HG03039 (cell line): Measurements from ENCODE around the gene SPINT3.

Source experiments
- ATAC-seq: cut with Tn5 transposase; IDR thresholded peaks from one replicate; pipeline ENCODE4 v1.9.1; 2021; ENCODE audit warnings: mild to moderate bottlenecking, moderate library complexity; ENCODE audit not compliant: unreplicated experiment

The SPINT3 gene, protein sequence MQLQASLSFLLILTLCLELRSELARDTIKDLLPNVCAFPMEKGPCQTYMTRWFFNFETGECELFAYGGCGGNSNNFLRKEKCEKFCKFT

DNA sequence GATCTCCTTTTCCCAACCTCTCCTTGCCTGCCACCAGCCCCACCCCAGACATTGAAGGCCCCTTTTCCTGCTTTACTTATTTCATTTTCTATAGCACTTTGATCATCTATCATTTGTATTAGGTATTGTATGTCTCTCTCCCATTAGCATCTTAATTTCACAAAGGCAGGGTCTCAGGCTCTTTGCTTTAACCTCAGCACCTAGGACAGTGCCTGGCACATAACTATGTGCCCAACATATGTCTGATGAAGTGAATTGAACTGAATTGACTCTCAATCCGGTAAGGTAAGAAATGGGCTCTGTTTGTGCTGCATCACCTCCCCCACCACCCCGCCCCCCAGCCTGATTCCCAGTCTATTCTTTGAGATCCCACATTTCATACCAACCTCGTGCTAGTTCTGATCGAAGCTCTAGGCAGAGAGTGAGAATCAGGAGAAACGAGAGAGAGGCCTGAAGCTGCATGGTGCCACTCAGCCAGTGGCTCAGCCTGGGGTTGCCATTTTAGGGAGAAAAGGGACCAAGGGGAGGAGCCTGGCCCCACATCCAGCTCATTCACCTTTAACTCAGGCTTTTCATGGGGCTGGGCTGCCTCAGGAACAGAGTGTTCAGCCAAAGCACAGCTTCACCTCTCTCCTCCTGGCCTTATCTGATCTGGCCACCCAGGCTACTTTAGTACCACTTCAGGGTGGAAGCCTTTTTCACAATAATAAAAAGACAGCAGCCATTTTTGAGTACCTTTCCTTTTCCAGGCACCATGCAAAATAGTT, at the start of gene SPINT3:
Gene SPINT3, minus strand, starts transcription at position 476 of the 767 bp plus-strand sequence. Its CDS starts 14 bp downstream, at position 462.
- no peak for ATAC-seq

DNA sequence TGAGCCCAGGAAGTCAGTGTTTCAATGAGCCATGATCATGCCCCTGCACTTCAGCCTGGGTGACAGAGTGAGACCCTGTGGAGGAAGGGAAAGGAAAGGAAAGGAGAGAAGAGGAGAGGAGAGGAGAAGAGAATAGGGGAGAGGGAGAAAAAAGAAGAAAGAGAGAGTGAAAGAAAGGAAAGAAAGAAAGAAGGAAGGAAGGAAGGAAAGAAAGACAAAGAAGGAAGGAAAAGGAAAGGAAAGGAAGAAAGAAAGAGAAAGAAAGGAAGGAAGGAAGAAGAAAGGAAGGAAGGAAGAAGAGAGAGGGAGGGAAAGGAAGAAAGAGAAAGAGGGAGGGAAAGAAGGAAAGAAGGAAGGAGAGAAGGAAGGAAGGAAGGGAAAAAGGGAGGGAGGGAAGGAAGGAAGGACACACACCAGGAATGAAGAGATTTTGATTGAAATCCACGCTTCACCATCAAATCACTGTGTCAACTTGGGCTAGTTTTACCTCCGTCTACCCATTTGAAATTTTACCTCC, 49.4 kb upstream of the SPINT3 start:
- ATAC-seq, result no peak

DNA sequence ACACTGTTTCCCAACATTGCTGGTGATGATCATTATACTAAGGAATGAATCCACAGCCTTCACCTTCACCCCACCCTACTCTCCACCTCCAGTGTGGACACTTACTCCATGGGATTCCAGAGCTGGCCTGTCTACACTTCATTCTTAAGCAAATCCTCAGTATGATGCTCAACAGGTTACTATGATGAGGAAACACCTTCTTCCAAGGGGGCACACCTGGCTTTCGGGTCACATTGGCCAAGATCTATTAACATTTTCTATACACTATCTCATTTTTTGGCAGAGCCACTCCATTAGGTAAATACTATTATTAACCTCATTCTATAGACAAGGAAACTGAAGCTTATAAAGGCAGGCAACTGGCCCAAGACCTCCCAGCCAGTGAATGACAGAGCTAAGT, 39.8 kb upstream of the SPINT3 start:
- no peak for ATAC-seq

DNA sequence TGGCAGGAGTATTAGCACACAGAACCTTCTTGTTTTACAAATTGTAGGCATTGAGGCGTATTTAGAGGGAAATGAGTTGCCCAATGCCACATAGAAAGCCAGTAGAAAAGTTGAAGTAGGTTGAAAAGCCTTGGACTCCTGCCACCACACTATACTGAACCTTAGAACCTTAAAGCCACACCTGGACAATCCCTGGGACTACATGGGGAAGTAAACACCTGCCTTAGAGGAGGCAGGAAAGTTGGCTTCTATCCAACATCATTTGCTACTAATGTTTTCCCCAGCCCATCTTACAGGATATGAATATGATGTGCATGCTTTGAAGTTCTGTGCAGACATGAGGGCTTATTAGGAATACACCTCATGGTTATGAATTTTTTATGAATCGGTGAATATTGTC, 37.0 kb upstream of the SPINT3 start:
- ATAC-seq, result no peak

DNA sequence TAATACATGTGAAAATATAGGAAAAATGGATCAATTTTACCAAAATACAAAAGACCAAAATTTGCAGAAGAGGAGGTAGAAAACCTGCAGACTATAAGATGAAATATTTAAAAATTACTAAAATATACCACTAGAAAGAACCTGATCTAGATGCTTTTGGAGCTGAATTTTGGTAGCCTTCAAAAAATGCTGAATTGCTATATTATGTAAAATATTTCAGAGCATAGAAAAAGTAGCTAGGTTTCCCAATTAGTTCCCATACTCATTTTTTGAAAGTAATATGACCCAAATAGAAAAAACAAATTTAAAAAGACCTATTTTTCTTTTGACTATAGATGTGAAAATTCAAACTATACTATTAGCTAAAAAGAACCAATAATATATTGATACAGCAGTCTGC, 35.3 kb upstream of the SPINT3 start:
- no peak for ATAC-seq

DNA sequence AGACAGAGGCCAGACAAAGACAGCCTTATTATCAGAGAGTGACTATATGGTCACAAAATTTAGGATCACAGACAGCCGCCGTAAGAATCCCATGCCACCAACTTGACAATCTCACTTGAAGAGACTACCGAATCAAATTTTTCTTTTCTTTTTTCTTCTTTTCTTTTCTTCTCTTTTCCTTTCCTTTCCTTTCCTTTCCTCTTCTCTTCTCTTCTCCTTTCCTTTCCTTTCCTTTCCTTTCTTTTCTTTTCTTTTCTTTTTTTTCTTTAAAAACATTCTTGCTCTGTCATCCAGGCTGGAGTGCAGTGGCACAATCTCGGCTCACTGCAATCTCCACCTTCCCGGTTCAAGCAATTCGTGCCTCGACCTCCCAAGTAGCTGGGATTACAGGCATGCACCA, 33.0 kb upstream of the SPINT3 start:
- ATAC-seq, result no peak

DNA sequence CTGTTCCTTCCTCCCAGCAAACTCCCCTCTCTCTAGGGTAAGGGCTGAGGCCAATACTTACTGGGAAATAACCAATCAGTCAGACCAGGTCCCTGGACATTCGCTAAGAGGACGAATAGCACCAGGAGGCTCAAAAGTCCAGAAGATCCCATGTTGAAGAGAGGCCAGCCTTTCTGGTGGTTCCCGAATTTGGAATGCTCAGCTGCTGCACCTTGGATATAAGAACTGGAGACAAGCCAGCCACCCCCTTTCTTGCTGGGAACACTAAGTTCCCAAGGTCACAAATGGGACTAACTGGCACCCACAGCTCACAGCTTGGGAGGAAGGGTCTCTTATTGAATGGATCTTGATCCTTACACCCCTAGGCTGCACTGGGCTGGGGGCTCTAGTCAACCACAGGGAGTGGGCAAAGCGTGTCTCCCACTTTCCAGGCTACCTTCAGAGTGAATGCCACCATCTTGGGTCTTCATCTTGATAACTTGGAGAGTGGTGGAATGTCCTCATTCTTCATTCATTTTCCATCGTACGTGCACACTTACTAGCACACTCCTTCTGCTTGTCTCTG, 31.9 kb upstream of the SPINT3 start, which contains the start of gene EPPIN:
Gene EPPIN, minus strand, starts transcription at position 196 of the 565 bp plus-strand sequence. Its CDS starts 44 bp downstream, at position 152.
- no peak for ATAC-seq

DNA sequence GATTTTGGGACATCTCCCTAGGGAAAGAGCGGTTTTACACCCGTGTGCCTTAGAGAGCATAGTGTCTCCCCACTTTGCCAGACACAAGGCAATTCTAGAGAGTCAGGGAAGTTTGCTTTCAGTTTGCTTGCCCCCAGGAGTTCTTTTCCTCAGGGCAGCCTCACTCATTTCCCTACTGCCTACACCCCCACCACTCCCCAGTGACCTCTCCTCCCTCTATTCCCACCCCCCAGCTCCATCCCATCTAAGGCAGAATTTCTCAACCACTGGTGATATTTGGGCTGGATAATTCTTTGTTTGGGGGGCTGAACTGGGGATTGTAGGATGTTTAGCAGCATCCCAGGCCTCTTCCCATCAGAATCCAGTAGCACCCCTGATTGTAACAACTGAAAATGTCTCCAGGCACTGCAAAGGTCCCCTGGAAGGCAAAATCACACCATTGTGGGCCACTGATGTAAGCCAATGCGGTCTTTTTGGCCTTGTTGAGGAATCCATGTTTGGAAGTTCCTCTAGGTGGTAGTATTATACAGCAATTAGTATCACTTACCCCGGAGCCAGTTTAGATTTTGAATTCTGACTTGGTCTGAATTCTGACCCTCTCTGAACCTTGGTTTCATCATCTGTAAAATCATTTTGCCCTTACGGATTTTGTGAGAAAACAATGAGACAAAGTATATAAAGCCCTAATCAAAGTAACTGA, 30.5 kb upstream of the SPINT3 start:
- no peak for ATAC-seq

DNA sequence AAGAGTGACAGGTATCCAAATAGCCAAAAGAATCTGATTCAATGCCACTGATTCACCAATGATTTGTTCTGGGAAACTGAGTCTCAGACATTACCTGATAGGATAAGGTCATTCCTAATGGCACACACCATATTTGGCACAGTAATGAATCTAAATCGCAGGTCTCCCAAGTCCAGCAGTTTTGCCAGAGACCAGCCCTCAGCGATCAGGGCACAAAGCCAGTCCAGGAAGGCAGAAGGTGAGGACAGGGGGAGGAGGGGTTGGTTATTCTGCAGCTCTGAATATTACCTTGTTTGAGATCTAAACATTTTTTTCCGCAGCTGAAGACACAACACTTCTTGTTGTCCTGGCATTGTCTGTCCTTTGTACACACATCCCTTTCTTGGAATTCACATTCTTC, 29.9 kb upstream of the SPINT3 start:
- ATAC-seq, result no peak

DNA sequence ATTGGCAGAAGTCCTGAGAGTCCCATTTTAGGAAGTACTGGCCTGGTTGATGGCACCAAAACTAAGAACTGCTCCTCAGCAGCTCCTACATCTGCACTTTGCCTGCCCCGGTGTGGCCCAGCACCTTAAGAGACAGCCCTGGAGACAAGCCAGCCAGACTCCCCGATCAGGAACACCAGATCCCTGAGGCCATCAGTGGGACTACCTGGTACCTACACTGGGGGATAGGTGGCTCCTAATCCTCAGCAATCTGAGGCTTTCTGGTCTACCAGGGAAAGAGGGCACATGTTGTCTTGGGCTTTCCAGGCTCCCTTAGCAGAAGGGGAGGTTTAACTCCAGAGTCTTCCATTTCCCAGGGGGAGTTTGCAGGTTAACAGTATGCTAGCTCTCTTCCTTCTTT, 24.0 kb upstream of the SPINT3 start, which contains the start of gene WFDC6:
Gene WFDC6, minus strand, starts transcription at position 101 of the 400 bp plus-strand sequence. Its CDS starts 75 bp downstream, at position 26.
- no peak for ATAC-seq

DNA sequence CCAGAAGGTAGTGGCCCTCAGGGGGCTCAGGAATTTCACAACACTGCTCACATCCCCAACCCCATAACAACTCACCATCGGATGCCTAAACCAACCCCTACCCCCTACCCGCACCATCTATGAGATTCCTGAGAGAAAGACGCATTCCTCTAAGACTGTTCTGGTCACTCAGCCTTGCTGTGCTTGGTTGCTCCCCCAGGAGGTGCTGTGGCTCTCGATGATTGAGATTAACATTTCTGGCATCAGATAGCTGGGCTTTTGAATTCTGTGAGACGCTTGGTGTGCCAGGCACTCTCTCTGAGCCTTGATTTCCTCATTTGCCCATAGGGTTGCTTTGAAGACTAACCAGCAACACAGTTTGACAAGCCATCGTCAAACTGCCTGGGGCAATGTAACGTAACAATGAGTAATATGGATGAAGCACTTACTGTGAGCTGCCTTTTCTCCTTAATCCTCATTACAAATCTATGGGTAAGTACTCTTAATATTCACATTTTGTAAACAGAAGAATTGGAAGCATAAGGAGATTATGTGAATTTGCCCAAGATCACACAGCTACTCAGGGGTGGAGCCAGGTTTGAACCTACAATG, 22.9 kb upstream of the SPINT3 start:
- ATAC-seq, result no peak

DNA sequence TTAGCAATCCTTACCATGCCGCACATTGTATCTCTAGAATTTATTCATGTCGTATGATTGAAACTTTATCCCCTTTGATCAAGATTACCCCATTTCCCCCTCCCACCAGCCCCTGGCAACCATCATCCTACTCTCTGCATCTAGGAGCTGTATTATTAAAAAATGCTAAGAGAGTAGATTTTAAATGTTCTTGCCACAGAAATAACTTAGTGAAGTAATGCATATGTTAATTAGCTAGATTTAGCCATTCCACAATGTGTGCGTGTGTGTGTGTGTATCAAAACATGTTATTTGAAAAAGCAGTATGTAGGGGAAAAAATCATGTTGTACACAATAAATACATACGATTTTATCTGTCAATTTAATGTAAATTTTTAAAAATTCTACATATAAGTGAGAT, 11.9 kb upstream of the SPINT3 start:
- ATAC-seq, result no peak

DNA sequence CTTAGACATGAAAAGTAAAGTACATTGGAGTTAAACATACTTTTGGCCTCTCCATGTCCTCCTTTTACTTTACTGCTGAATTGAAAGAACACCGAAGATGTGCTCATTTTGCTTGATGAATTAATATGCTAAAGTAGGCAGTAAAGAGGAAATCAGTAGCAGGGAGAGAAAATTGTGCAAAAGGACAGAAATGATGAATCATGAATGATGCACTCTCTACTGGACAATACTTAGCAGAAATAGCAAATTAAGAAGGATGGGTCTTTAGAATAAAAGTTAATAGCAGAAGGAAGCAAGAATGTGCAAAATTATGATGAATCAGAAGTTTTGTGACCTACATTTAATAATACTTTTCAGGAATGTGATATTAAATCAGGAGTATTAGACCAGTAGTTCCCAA, 8.4 kb upstream of the SPINT3 start:
- no peak for ATAC-seq

DNA sequence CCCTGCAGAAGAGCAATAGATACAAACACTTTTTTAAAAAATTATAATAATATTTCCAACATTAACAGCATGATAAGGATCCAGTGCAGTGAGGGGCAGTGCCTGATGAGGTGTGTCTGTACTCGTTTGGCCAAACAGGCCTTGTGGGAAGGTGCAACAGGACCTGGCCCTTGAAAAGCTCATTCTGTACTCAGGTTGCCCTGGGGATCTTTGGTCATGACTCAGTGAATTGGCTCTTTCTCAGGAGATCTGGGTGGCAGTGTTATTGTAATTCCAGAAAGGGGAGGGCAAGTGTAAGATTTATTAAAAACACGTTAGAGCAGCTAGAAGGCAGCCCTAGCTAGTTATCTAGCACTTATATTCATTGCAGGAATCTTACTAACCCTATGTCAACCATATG, 2.9 kb upstream of the SPINT3 start:
- no peak for ATAC-seq

DNA sequence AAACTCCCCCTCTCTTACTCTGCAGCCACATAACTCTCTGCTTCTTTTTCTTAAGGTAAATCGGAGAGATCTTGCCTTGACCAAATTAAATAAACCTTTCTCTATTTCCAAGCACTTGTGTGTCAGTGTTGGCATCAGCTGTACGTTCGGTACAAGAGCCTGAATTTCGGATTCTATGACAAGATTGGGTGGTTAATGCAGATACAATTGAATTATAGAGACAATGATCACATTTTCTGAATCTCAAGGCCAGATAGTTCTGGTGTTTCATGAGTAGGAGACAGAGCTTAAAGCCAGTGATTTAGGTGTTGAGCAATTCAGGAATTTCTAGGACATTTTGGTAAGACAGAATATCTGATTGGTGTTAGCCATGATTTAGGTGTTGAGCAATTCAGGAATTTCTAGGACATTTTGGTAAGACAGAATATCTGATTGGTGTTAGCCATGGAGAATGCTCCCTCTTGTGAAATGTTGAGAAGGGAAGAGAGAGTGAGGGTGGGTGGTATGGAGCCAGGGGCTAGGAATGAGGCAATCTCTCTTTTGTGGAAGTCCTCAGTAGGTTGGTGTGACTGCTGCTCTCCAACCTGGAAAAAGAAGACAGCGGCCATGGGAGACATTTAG, 5.1 kb downstream of the SPINT3 start:
- ATAC-seq, result no peak

DNA sequence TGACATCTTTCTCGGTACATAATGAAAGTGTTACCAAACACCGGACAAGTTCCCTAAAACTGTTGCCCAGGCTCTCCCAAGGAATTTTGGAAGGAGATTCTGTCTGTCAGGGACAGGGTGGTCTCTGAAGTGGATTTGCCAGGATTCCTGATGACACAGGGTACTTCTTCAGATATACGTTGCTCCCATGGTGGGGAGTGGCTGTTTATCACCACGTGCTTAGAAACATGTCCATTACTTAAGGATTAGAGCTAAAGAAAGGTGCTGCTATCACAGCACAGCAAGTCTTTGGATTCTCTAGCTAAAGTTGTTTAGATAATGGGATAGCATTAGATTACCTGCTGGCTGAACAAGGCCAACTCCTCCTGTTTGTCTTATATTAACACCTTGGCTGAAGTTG, 6.3 kb downstream of the SPINT3 start:
- no peak for ATAC-seq

DNA sequence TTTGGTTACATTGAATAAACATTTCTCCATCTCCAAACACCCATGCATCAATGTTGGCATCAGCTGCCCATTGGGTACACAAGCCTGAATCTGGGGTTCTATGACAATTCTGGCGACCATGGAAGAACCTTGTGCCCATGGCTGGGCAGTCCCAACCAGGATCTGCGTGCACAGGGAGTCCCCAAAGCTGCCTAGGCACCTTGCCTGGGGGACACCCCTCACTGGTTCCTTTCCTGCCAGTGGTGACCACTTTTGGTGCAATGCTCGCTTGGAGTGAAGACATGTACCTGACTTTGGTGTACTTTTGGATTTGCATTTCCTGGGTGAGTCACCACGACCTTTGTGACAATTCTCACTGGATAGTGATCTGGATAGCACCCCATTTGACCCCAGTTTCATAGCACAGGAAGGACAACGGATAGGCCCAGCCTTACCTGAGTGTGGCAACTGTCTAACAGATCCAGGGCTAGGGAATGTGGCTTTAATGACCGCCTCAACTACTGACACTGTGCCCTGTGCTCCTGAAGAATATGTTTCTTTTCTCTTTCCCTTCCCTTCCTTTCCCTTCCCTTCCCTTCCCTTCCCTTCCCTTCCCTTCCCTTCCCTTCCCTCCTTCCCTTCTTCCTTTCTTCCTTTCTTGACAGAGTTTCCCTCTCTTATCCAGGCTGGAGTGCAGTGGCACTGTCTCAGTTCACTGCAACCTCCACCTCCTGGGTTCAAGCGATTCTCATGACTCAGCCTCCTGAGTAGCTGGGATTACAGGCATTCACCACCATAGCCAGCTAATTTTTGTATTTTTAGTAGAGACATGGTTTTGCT, 7.1 kb downstream of the SPINT3 start:
- ATAC-seq, result no peak

DNA sequence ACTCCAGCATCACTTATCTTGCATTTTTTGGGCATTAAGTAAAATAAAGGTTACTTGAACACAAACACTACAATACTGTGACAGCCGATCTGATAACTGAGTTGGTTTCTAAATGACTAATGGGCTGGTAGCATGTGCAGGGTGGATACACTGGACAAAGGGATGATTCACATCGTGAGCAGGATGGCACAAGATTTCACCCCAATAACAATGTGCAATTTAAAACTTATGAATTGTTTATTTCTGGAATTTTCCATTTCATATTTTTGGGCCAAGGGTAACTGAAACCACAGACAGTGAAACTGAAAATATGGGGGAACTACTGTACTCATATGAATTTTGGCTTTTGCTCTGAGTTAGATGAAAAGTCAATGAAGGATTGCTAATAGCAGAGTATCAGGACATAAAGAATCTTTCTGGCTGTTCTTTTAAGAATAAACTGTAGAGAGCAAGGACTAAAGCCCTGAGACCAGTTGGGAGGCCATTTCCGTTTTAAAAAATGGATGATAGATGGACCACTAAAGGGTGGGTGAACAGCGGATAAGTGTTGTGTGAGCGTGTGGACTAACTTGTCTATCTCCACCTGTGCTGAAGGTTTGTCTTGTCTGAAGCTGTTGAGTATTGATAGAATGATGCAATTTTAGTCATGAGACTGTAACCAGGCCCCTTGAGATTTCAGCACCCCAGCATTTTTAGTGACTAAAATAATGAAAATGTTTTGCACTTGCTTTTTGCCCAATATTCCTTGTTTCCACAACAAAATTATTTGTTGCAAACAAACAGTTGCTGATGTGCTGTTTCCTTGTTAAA, 8.2 kb downstream of the SPINT3 start:
- no peak for ATAC-seq

DNA sequence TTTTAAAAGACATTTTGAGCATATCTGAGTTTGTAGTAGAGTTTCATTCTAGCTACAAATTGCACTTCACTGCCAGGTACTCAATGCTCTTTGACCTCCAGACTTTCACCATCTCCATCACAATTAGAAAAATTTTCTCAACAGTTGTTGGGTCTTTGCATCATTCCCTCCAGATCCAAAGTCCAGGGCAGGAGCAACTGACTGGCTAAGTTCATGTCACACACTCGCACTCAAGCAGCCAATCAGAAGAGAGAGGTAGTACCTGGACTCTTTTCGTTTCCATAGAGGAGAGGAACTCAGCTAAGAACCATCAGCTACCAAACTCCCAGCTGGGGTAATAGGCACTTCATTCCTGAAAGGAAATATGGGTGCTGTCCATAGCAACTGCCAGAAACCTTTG, 9.0 kb downstream of the SPINT3 start:
- no peak for ATAC-seq
